ENCODE data around the gene LIPM. TPM values are rescaled to one million over a fixed set of nuclear protein-coding genes. Genes with fewer than 3 reads are reported as not detected.

The LIPM gene
- polyA plus RNA-seq, 1 experiment = not detected

- no peak for TF ChIP-seq CTCF (IDR thresholded peaks at IDR 0.05; ENCODE audit: low read depth, low read length)
- Histone ChIP-seq H3K9me3 (ENCODE audit: control insufficient read depth, insufficient read depth, low read length) (no peaks in the 10 kb centered on the region), H3K27ac (ENCODE audit: low read depth, low read length) (no peak overlapping the region), H3K4me3 (ENCODE audit: low read depth, low read length) (no peak overlapping the region), H3K27me3 (ENCODE audit: control insufficient read depth, insufficient read depth, low read length) (no peaks in the 10 kb centered on the region)
- DNase-seq (ENCODE audit: low read depth, low spot score) = no peak
- ChIA-PET POLR2A (no interaction called here), CTCF (interaction anchor here (1.0 to 1.9 kb wide), 3 partner anchors 9 to 113 kb away, joined by 3 to 5 read pairs (median 3); no protein-coding TSS in a partner anchor)
Observed at GRCh38 chr10:88819290-88819689, 16.8 kb downstream of the LIPM start.

GRCh38 chr10:88820748-88821401 lies 18.3 kb downstream of the LIPM start:
- TF ChIP-seq CTCF (IDR thresholded peaks at IDR 0.05; ENCODE audit: low read depth, low read length) = no peak
- Histone ChIP-seq H3K27ac (ENCODE audit: low read depth, low read length) (no peak overlapping the region), H3K27me3 (ENCODE audit: control insufficient read depth, insufficient read depth, low read length) (no peaks in the 10 kb centered on the region), H3K9me3 (ENCODE audit: control insufficient read depth, insufficient read depth, low read length) (no peaks in the 10 kb centered on the region), H3K4me3 (ENCODE audit: low read depth, low read length) (no peak overlapping the region)
- ChIA-PET POLR2A (no interaction called here), CTCF (interaction anchor here (1.2 to 5.0 kb wide), 4 partner anchors 11 to 238 kb away, joined by 3 to 40 read pairs (median 18); partner anchors contain the start of gene RNLS)
- peak; percentile 18 for DNase-seq (ENCODE audit: low read depth, low spot score)

- H3K4me3 ChIP-seq (ENCODE audit: low read depth, low read length) = no peak overlapping the region
- ChIA-PET CTCF (interaction anchor here (0.6 to 4.2 kb wide), 4 partner anchors 9 to 243 kb away, joined by 3 to 30 read pairs (median 4); partner anchors contain the start of gene RNLS), POLR2A (no interaction called here)
Observed at GRCh38 chr10:88826388-88826787, 23.9 kb downstream of the LIPM start.

GRCh38 chr10:88827671-88828070 lies 25.1 kb downstream of the LIPM start:
- ChIA-PET CTCF (interaction anchor here (4.2 kb wide), 1 partner anchor 8 kb away, joined by 30 read pairs; no protein-coding TSS in a partner anchor), POLR2A (no interaction called here)
- H3K4me3 ChIP-seq (ENCODE audit: low read depth, low read length) = no peak overlapping the region
- H3K27me3 ChIP-seq (ENCODE audit: control insufficient read depth, insufficient read depth, low read length) = no peaks in the 10 kb centered on the region
- no peak for TF ChIP-seq CTCF (IDR thresholded peaks at IDR 0.05; ENCODE audit: low read depth, low read length)
- no peaks in the 10 kb centered on the region for H3K9me3 ChIP-seq (ENCODE audit: control insufficient read depth, insufficient read depth, low read length)
- H3K27ac ChIP-seq (ENCODE audit: low read depth, low read length) = no peak overlapping the region
- DNase-seq (ENCODE audit: low read depth, low spot score) = no peak

More at GRCh38 chr10:88826388-88826787, 23.9 kb downstream of the LIPM start:
- DNase-seq (ENCODE audit: low read depth, low spot score) = no peak
- TF ChIP-seq CTCF (IDR thresholded peaks at IDR 0.05; ENCODE audit: low read depth, low read length) = no peak
- Histone ChIP-seq H3K27me3 (ENCODE audit: control insufficient read depth, insufficient read depth, low read length) (no peaks in the 10 kb centered on the region), H3K27ac (ENCODE audit: low read depth, low read length) (no peak overlapping the region), H3K9me3 (ENCODE audit: control insufficient read depth, insufficient read depth, low read length) (no peaks in the 10 kb centered on the region)

- POLR2A ChIA-PET = no interaction called here
- Histone ChIP-seq H3K27ac (ENCODE audit: low read depth, low read length) (no peak overlapping the region), H3K27me3 (ENCODE audit: control insufficient read depth, insufficient read depth, low read length) (no peaks in the 10 kb centered on the region), H3K4me3 (ENCODE audit: low read depth, low read length) (no peak overlapping the region), H3K9me3 (ENCODE audit: control insufficient read depth, insufficient read depth, low read length) (no peaks in the 10 kb centered on the region)
- TF ChIP-seq CTCF (IDR thresholded peaks at IDR 0.05; ENCODE audit: low read depth, low read length) = no peak
- CTCF ChIA-PET = interaction anchor here (4.9 kb wide), 1 partner anchor 105 kb away, joined by 42 read pairs; no protein-coding TSS in a partner anchor
- DNase-seq (ENCODE audit: low read depth, low spot score) = no peak
Observed at GRCh38 chr10:88828310-88828709, 25.8 kb downstream of the LIPM start.

Measured in AG04450 (cell line).